AG09319 (cell line): Measurements from ENCODE around the gene SLC34A3.

Experiments
- DNase-seq: peaks from one replicate; pipeline ENCODE4 v3.0.0-alpha.2; 2010; ENCODE audit warnings: low read depth; ENCODE audit errors: extremely low read depth
- TF ChIP-seq, protein P1 (sequence below): IDR thresholded peaks from 2 replicates; pipeline ENCODE4 v1.5.1; 2011; ENCODE audit warnings: low read depth, mild to moderate bottlenecking, inconsistent platforms, low read length, moderate library complexity

Gene SLC34A3

DNA sequence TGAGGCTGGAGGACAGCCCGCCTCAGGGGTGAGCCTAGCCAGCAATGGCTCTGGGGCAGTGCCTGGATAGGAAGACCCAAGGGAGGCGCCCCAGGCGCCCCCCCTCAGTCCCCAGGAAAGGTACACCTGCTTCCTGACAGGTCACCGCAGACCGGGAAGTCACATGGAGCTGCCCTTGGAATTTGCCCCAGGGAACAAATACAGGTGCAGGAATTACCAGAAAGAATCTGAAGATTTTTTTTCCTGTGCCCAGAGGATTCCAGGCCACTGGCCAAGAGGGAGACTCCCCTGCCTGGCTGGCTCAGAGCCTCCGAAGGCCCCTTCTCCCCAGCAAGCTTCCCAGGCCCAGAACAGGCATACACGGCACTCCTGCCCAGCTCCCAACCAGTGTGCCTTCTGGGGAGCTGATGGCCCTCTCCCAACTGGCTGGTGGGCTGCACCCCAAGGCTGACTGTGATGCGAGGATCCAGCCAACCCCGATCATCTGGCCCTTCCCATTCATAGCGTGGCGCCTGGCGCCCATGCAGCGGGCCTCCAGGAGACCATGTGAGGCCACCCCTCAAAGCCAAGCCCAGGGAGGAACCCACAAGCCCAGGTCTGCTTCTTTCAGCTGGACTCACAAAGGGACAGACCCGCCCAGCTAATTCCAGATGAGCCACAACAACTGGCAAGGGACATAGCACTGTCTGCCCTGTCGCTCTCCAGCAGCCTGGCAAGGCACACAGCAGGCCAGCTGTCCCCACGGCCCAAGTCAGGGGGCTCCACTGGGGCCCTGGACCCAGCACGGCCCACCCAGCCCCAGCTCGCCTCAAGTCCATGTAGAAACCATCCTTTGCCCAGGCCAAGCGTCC lies 32.4 kb upstream of the SLC34A3 start:
- TF ChIP-seq, protein P1, sequence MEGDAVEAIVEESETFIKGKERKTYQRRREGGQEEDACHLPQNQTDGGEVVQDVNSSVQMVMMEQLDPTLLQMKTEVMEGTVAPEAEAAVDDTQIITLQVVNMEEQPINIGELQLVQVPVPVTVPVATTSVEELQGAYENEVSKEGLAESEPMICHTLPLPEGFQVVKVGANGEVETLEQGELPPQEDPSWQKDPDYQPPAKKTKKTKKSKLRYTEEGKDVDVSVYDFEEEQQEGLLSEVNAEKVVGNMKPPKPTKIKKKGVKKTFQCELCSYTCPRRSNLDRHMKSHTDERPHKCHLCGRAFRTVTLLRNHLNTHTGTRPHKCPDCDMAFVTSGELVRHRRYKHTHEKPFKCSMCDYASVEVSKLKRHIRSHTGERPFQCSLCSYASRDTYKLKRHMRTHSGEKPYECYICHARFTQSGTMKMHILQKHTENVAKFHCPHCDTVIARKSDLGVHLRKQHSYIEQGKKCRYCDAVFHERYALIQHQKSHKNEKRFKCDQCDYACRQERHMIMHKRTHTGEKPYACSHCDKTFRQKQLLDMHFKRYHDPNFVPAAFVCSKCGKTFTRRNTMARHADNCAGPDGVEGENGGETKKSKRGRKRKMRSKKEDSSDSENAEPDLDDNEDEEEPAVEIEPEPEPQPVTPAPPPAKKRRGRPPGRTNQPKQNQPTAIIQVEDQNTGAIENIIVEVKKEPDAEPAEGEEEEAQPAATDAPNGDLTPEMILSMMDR = no peak
- DNase-seq = no peak

DNA sequence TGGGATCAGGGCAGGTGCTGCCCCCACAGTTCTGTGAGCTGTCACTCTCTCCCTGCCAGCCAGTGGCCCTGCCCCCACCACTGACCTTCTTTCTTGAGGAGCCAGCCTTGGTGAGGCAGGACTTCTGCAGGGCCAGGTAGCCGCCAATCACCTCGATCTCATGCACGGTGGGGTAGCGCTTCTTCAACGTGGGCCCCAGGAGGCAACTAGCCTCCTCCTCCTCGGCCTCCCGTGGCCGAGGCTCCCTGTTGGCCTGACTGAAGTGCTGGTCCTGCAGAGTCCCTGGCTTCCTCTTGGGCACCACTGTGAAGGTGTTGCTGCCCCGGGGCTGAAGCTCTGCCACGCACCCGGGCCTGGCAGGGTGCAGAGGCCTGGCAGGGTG lies 31.8 kb upstream of the SLC34A3 start:
- DNase-seq = no peak
- TF ChIP-seq, protein P1 = no peak

DNA sequence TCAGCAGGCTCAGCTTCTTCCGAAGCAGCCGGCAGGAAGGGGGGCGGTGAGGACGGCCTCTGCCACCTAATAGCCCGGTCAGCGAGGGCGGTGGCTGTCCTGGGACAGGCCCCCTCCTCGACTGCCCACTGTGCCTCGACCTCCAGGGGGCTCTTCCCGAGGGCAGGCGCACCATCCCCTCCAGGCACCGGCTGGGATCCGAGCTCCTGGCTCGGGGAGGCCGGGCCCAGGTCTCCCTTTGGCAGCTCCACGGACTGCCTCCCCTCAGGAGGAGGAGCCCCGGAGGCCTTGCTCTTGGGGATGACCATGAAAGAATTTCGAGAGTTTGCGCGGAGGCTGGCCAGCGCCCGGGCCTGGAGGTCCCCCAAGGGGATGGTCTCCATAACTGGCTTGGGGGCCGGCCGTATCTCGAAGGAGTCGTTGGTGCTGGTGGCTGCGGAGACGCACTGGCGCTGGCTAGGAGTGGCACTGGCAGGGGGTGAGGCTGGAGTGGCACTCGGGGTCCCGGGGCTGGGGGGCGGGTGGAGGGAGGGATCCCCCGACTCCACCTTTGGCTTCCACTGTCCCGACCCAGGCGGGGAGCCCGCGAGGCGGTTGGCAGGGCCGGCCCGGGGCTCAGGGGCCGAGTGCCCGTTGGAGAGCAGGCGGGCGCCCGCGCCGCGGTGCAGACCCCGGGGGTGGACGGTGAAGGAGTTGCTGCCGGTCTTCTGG lies 31.1 kb upstream of the SLC34A3 start:
- TF ChIP-seq, protein P1 = no peak
- DNase-seq = no peak

DNA sequence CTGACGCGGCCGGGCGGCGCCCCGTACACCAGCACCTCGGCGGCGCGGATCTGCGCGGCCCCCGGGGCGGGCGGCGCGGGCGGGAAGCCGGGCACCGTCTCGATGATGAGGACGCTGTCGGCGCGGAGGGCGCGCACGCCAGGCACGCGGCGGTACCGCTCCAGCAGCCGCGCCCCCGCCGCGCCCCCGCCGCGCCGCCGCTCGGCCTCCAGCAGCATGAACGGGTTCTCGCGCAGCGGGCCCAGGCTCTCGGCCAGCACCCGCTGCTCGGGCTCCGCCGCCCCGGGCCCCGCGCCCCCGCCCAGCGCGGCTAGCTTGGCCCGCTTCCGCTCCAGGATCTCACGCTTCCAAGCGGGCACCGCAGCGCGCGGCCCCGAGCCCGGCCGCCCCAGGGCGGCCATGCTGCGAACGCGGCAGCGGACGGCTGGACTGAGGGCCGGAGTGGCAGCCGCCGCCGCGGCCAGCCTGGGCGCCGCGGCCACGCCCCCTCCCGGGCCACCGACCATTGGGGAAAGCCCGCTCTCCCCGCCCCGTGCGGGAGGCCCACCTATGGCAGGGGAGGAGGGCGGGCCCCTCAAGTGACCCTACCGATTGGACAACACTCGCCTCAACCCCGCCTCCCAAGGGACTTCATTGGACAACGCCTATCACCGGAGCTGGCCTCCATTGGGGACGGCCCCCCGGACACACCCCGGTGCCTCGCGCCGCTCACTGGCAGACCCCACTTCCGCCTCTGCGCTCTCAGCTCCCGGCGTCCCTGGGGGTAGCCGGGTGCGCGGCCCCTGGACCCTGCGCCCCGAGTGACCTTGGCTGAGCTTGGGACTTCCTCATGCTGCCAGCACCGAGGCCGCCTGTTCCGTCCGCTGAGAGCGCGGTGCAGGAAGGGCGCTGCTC lies 30.1 kb upstream of the SLC34A3 start, which contains the start of gene TPRN:
Gene TPRN, minus strand, starts transcription at position 431 of the 894 bp plus-strand sequence. Its CDS starts 30 bp downstream, at position 401.
- DNase-seq = peak; percentile 97
- TF ChIP-seq, protein P1 = no peak

DNA sequence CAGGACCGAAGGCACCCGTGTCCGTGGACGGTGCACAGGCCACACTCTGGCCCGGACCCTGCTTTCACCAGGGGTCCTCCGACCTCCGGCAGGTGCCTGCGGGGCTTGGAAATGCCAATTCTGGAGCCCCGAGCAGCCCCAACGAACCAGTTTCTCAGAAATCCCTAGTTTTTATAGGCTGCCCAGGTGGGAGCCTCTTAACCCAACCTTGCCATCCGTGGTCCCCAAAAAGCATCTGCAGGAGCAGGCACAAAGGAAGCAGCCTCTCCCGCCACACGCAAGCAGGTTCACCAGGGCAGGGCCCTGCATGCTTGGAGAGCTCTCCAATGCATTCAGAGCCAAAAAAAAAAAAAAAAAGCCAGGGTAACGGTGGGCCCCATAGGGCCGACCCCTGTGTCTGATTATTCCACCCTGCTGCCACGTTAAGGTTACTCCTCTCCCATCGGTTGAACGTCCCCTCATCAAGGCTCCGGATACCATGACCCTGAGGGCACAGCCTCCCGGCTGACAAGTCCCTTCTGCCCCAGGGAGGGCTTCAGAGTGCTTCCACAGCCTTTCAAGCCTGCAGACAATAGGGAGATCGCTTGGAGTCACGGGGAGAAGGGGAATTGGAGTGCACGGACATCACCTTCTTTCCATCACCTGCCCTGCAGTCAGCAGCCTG lies 29.4 kb upstream of the SLC34A3 start:
- TF ChIP-seq, protein P1 = no peak
- DNase-seq = no peak

DNA sequence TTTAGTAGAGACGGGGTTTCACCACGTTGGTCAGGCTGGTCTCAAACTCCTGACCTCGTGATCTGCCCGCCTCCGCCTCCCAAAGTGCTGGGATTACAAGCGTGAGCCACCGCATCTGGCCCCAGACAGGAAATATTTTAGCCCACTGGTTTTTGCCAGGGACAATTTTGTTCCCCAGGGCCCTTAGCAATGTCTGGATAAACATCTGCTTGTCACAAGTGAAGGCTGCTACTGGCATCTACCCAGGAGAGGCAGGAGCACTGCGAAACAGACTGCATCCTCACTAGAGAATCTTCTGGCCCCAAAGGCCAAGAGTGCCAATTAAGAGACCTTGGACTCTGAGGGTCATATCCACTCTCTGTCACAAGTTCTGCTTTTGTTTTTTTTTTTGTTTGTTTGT lies 27.7 kb upstream of the SLC34A3 start:
- DNase-seq = no peak
- TF ChIP-seq, protein P1 = no peak
